NT2/D1 (cell line): ENCODE results near the gene H19.

Source experiments
- DNase-seq: peaks from one replicate; pipeline ENCODE4 v3.0.0-alpha.2; 2011; ENCODE audit warnings: low read depth, low spot score
- H3K27me3 ChIP-seq: 2 replicates; pipeline ENCODE4 v1.6.0; 2011; ENCODE audit warnings: mild to moderate bottlenecking; ENCODE audit not compliant: insufficient read length, insufficient read depth
- H3K36me3 ChIP-seq: 2 replicates; pipeline ENCODE4 v1.6.1; 2011; ENCODE audit warnings: mild to moderate bottlenecking, low read length, mixed read lengths; ENCODE audit not compliant: insufficient read depth, insufficient read length
- H3K4me1 ChIP-seq: 2 replicates; pipeline ENCODE4 v1.5.1; 2011; ENCODE audit not compliant: insufficient read depth, insufficient read length
- H3K4me3 ChIP-seq: 2 replicates; pipeline ENCODE4 v1.5.1; 2011; ENCODE audit warnings: low read depth; ENCODE audit not compliant: insufficient read length
- H3K9ac ChIP-seq: 2 replicates; pipeline ENCODE4 v1.6.0; 2011; ENCODE audit warnings: low read depth; ENCODE audit not compliant: insufficient read length
- H3K9me3 ChIP-seq: 2 replicates; pipeline ENCODE4 v1.5.1; 2011; ENCODE audit warnings: mild to moderate bottlenecking, low read length; ENCODE audit not compliant: insufficient read depth
- SUZ12 ChIP-seq: IDR thresholded peaks from 2 replicates; pipeline ENCODE4 v1.6.1; 2011; ENCODE audit not compliant: insufficient read length, insufficient read depth; ENCODE audit errors: extremely low read depth
- YY1 ChIP-seq: IDR thresholded peaks from 2 replicates; pipeline ENCODE4 v1.6.1; 2011; ENCODE audit not compliant: insufficient read length, insufficient read depth
- ZNF274 ChIP-seq: IDR thresholded peaks from 2 replicates; pipeline ENCODE4 v1.6.1; 2011; ENCODE audit warnings: mild to moderate bottlenecking, low read depth, low read length

Gene H19

DNA sequence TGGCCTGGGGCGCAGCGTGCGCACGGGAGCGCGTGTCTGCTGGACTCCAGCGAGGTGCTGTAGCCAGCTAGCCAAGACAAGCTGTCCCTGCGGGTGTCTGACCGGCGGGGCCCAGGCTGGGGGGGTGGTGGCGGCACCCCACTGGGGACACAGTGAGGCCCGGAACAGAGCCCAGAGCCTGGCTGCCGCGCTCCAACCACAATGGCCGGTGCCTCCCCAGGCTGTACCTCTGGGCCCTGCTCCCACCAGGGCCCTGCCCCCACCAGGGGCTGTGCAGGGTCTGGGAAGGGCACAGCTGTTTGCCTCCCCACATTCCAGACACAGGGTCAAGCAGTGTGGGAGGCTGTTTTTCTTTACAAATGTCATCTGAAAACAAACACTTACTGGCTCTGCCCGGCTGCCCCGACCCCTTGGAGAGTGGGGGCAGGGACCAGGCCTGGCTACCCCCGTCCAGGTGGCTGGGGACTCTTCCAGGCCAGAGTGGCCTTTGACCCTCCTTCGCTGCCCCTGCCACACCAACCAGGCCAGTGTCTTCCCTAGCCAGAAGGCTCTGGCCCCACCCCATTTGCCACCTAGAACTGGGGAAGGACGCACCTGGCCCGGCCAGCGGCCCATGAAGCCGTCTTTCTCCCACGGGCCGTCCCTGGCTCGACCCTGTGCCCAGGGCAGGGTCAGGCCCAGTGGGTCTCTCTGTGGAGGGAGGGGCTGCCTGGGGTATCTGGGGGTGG lies 14.6 kb downstream of the H19 start:
- Histone ChIP-seq H3K4me3 (no peak overlapping the region), H3K9me3 (no peaks in the 10 kb centered on the region), H3K27me3 (no peaks in the 10 kb centered on the region), H3K36me3 (no peaks in the 10 kb centered on the region), H3K9ac (no peak overlapping the region), H3K4me1 (no peaks in the 10 kb centered on the region)
- DNase-seq = no peak
- TF ChIP-seq YY1 = no peak
- TF ChIP-seq SUZ12 = no peak
- no peak for TF ChIP-seq ZNF274

DNA sequence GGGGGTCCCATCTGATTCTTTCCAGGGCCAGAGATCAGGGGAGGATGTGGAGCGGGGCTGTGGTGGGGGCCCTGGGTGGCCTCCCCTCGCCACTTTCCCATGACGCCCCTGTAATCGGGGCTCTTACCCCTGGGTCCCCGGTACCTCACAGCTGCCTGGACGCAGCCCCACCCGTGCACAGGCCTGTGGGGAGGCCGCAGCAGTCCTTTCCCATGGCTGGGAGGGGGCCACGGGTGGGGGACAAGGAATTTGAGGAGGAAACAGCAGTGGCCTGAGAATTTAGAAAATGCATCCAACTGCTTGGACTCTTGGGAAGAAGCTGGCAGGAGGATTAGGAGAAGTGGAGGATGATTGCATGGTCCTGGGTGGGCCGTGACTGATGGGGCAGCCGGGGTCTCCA lies 18.0 kb downstream of the H19 start:
- Histone ChIP-seq H3K4me3 (no peak overlapping the region), H3K36me3 (no peaks in the 10 kb centered on the region), H3K4me1 (no peaks in the 10 kb centered on the region), H3K27me3 (no peaks in the 10 kb centered on the region), H3K9ac (no peak overlapping the region), H3K9me3 (no peaks in the 10 kb centered on the region)
- DNase-seq = no peak
- TF ChIP-seq SUZ12 (no peak), YY1 (no peak), ZNF274 (no peak)

- no peak for TF ChIP-seq YY1
- no peak for TF ChIP-seq SUZ12
- no peak for TF ChIP-seq ZNF274
- Histone ChIP-seq H3K4me1 (no peaks in the 10 kb centered on the region), H3K9me3 (no peaks in the 10 kb centered on the region), H3K36me3 (no peaks in the 10 kb centered on the region), H3K27me3 (no peaks in the 10 kb centered on the region), H3K9ac (no peak overlapping the region), H3K4me3 (no peak overlapping the region)
- no peak for DNase-seq
Measured at GRCh38 chr11:1978720-1979473, 18.7 kb downstream of the H19 start.

DNA sequence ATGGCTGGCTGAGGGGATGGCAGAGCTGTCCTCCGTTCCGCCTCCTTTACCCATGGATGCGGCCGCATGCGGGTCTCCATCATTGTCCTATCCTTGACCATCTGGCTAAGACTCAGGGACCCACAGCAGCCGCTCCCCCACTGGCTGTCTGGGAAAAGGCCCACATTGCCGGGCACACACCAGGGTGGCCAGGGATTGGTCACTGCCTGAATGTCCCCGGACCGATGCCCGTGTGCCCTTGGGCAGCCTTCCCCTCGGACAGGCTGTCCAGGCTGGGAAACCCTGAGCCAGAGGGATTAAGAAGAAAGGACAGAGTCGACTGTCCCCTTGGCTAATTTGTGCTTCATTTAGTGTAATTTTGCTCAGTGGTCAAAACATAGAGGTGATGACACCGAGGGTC lies 22.5 kb downstream of the H19 start:
- H3K4me1 ChIP-seq = no peaks in the 10 kb centered on the region
- no peaks in the 10 kb centered on the region for H3K27me3 ChIP-seq
- H3K4me3 ChIP-seq = no peak overlapping the region
- TF ChIP-seq YY1 (no peak), SUZ12 (no peak), ZNF274 (no peak)
- no peak for DNase-seq
- H3K9me3 ChIP-seq = no peaks in the 10 kb centered on the region
- H3K9ac ChIP-seq = no peak overlapping the region
- no peaks in the 10 kb centered on the region for H3K36me3 ChIP-seq

- Histone ChIP-seq H3K9ac (no peak overlapping the region), H3K4me3 (no peak overlapping the region), H3K36me3 (no peaks in the 10 kb centered on the region), H3K27me3 (no peaks in the 10 kb centered on the region), H3K4me1 (no peaks in the 10 kb centered on the region), H3K9me3 (no peaks in the 10 kb centered on the region)
- no peak for TF ChIP-seq SUZ12
- TF ChIP-seq YY1 = no peak
- TF ChIP-seq ZNF274 = no peak
- no peak for DNase-seq
Measured at GRCh38 chr11:1970956-1971355, 26.7 kb downstream of the H19 start.

GRCh38 chr11:1969776-1970175 lies 27.9 kb downstream of the H19 start:
- Histone ChIP-seq H3K4me1 (no peaks in the 10 kb centered on the region), H3K4me3 (no peak overlapping the region), H3K27me3 (no peaks in the 10 kb centered on the region), H3K36me3 (no peaks in the 10 kb centered on the region), H3K9ac (no peak overlapping the region), H3K9me3 (no peaks in the 10 kb centered on the region)
- DNase-seq = no peak
- TF ChIP-seq ZNF274 (no peak), SUZ12 (no peak), YY1 (no peak)

DNA sequence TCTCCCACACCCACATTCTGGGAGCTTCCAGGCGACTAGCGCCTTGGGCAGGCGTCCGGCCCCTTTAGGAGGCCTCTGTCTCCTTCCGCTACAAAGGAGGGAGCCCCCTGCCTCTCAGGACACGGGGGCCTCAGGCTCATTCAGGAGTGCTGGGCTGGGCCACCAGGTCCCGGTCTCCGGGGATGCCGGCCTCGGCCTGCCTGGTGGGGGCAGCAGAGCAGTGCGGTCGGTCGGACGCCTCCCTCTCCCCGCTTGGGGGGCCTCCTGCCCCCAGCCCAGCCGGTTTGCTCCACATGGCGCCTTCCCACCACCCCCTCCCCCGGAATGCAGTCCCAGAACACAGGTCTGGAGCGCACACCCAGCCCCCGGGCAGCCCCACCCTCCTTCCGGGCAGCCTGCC lies 28.6 kb downstream of the H19 start:
- Histone ChIP-seq H3K4me1 (no peaks in the 10 kb centered on the region), H3K36me3 (no peaks in the 10 kb centered on the region), H3K27me3 (no peaks in the 10 kb centered on the region), H3K4me3 (no peak overlapping the region), H3K9me3 (no peaks in the 10 kb centered on the region), H3K9ac (no peak overlapping the region)
- no peak for DNase-seq
- no peak for TF ChIP-seq ZNF274
- TF ChIP-seq SUZ12 = no peak
- TF ChIP-seq YY1 = no peak
